GM19468 (cell line): ENCODE results near the gene TPI1.
"Not testable (repeated sequence)": the region's sequence is repeated elsewhere in the genome, so short reads cannot be mapped to it uniquely, and the experiment has no call there.

ENCODE experiments used
- ATAC-seq: cut with Tn5 transposase; IDR thresholded peaks from one replicate; pipeline ENCODE4 v1.9.1; 2021; ENCODE audit warnings: mild to moderate bottlenecking, moderate library complexity, moderate number of reproducible peaks; ENCODE audit not compliant: unreplicated experiment; ENCODE audit errors: extremely low read depth

The TPI1 gene

GRCh38 chr12:6865307-6865706 is 2.0 kb upstream of the TPI1 start:
- not testable (repeated sequence) for ATAC-seq

GRCh38 chr12:6866163-6866919 is 990 bp upstream of the TPI1 start:
- no peak for ATAC-seq

GRCh38 chr12:6866920-6867412 is 365 bp upstream of the TPI1 start:
- no peak for ATAC-seq

- no peak for ATAC-seq
These were observed 1.1 kb downstream of the TPI1 start for GRCh38 chr12:6868211-6869048.

GRCh38 chr12:6869049-6870021 is 2.0 kb downstream of the TPI1 start:
- ATAC-seq = no peak

GRCh38 chr12:6870304-6870703 is 3.0 kb downstream of the TPI1 start:
- ATAC-seq = not testable (repeated sequence)

GRCh38 chr12:6871052-6871957 is 4.0 kb downstream of the TPI1 start:
- no peak for ATAC-seq

GRCh38 chr12:6872073-6873048 is 5.0 kb downstream of the TPI1 start:
- ATAC-seq = no peak

GRCh38 chr12:6873094-6874014 is 6.0 kb downstream of the TPI1 start, which contains the start of gene SPSB2:
Gene SPSB2, minus strand, starts transcription at chr12:6873303. Its CDS starts 402 bp downstream, at chr12:6872901.
- ATAC-seq = peak; percentile 75

- ATAC-seq = not testable (repeated sequence)
These were observed 6.7 kb downstream of the TPI1 start for GRCh38 chr12:6874015-6874368.

GRCh38 chr12:6879824-6880223 is 12.5 kb downstream of the TPI1 start:
- ATAC-seq = not testable (repeated sequence)

GRCh38 chr12:6883252-6883651 is 15.9 kb downstream of the TPI1 start:
- no peak for ATAC-seq

GRCh38 chr12:6883683-6884082 is 16.4 kb downstream of the TPI1 start:
- no peak for ATAC-seq

- no peak for ATAC-seq
These were observed 17.2 kb downstream of the TPI1 start for GRCh38 chr12:6884539-6884938.

- ATAC-seq = not testable (repeated sequence)
These were observed 19.1 kb downstream of the TPI1 start for GRCh38 chr12:6886206-6886999.

- no peak for ATAC-seq
These were observed 20.1 kb downstream of the TPI1 start for GRCh38 chr12:6887460-6887859.
